Measurements from ENCODE around the gene GASK1B. TPM values are rescaled to one million over a fixed set of nuclear protein-coding genes. Genes with fewer than 3 reads are reported as not detected.

Gene GASK1B
- total and polyA plus RNA-seq, 2 of the 13 experiments (the other 11 are each of a cell fraction or from before 2014, with no cell fraction given), result 29.1 to 40.4 TPM

GRCh38 chr4:158163941-158164767, 8.7 kb downstream of the GASK1B start:
- peak; percentile 30; the same call in 1 of the 2 replicates for TF ChIP-seq POGZ (CRISPR knock-in tag; IDR thresholded peaks at IDR 0.05)
- TF ChIP-seq RBM22 (optimal IDR thresholded peaks at IDR 0.05; ENCODE audit: low read length), result no peak
- no peak for TF ChIP-seq ISX (CRISPR knock-in tag; conservative IDR thresholded peaks at IDR 0.05)
- peak; percentile 89 for TF ChIP-seq ZNF263 (CRISPR knock-in tag; IDR thresholded peaks at IDR 0.05)
- TF ChIP-seq EZH2 (conservative IDR thresholded peaks at IDR 0.05; ENCODE audit: low read depth, low read length), result no peak
- no peak for TF ChIP-seq FOSL1 (CRISPR knock-in tag; IDR thresholded peaks at IDR 0.05; ENCODE audit: borderline replicate concordance)
- TF ChIP-seq HDAC2 (CRISPR knock-in tag; IDR thresholded peaks at IDR 0.05), result no peak
- no peak for TF ChIP-seq KLF6 (CRISPR knock-in tag; IDR thresholded peaks at IDR 0.05)
- no peak for TF ChIP-seq FOXA1 (IDR thresholded peaks at IDR 0.05)
- TF ChIP-seq FOXA1 (CRISPR knock-in tag; IDR thresholded peaks at IDR 0.05), result 0 out of 2 replicates have a peak, but pooled peaks have one; percentile 36
- peak; percentile 39; the same call in 1 of the 2 replicates for TF ChIP-seq ZMYM3 (CRISPR knock-in tag; IDR thresholded peaks at IDR 0.05)
- TF ChIP-seq ZNF83 (CRISPR knock-in tag; IDR thresholded peaks at IDR 0.05; ENCODE audit: borderline replicate concordance), result no peak
- no peak for TF ChIP-seq ZNF205 (CRISPR knock-in tag; IDR thresholded peaks at IDR 0.05)
- Histone ChIP-seq H4K20me1 (ENCODE audit: insufficient read depth, low read length) (no peaks in the 10 kb centered on the region; the same call in 1 of the 2 replicates), H3K9ac (ENCODE audit: insufficient read depth, low read depth, low read length) (no peak overlapping the region), H3K4me2 (ENCODE audit: low read depth, low read length) (peak overlapping the region; percentile 72), H3K4me3 (replicated peaks in 1 of 3; ENCODE audit: insufficient read depth in 1 of 3, low read depth in 2 of 3, low read length in 3 of 3) (peak overlapping the region in 1 of 3 experiments; percentile 21; a peak in 2 of 6 replicates), H3K27ac (ENCODE audit: extremely low read length, insufficient read depth, low read length) (no peak overlapping the region), H3K4me1 (ENCODE audit: insufficient read depth, low read length) (peaks cover 84% of the 10 kb centered on the region), H3K9me3 (ENCODE audit: low read length) (no peaks in the 10 kb centered on the region), H3K27me3 (ENCODE audit: control insufficient read depth in 1 of 2, insufficient read depth in 2 of 2, low read length in 2 of 2) (no peaks in the 10 kb centered on the region), H3K36me3 (replicated peaks in 1 of 2; ENCODE audit: control insufficient read depth in 1 of 2, insufficient read depth in 2 of 2, low read length in 2 of 2) (peaks cover 3 to 16% of the 10 kb centered on the region in 2 experiments), H3K79me2 (ENCODE audit: insufficient read depth, low read length) (peaks cover 96% of the 10 kb centered on the region), H2AFZ (ENCODE audit: low read length) (no peak overlapping the region)
- intact Hi-C loops (cut with micrococcal nuclease; ENCODE audit: unreplicated experiment) (no loop called here), in situ Hi-C loops (cut with HindIII; ENCODE audit: extremely low pct_ligation_motif_present, low pct_unique_long_range_greater_than_20kb) (no loop called here)
- WGBS (ENCODE audit: low lambda C conversion rate), result 59% methylated on average over 10 of the region's 10 CpGs
- no peak for FAIRE-seq
- POLR2A ChIA-PET, result no interaction called here
- no TSS peak for BruUV-seq (replicated peaks)
- CTCF ChIA-PET (ENCODE audit: low intra/inter-chr PET ratio, low total read pairs), result no interaction called here
- DNase-seq (ENCODE audit: low spot score), result peak; percentile 24
- ATAC-seq, result peak; percentile 82
